Iris pigment epithelial cell (primary cell): ENCODE results near the gene TSEN2.
"Not testable (repeated sequence)": the region's sequence is repeated elsewhere in the genome, so short reads cannot be mapped to it uniquely, and the experiment has no call there.

Source experiments
- DNase-seq: peaks from one replicate; pipeline ENCODE4 v3.0.0-alpha.2; 2011; ENCODE audit warnings: low read depth

TSEN2 gene

GRCh38 chr3:12452361-12453330, 31.6 kb upstream of the TSEN2 start:
- no peak for DNase-seq

- peak; percentile 54 for DNase-seq
Measured at GRCh38 chr3:12454076-12454815, 30.0 kb upstream of the TSEN2 start.

- DNase-seq = peak; percentile 28
Measured at GRCh38 chr3:12454816-12455121, 29.5 kb upstream of the TSEN2 start.

- DNase-seq = no peak
Measured at GRCh38 chr3:12455740-12456139, 28.5 kb upstream of the TSEN2 start.

GRCh38 chr3:12456441-12456840, 27.8 kb upstream of the TSEN2 start:
- no peak for DNase-seq

GRCh38 chr3:12457380-12457779, 26.9 kb upstream of the TSEN2 start:
- not testable (repeated sequence) for DNase-seq

GRCh38 chr3:12458901-12459300, 25.4 kb upstream of the TSEN2 start:
- no peak for DNase-seq

- DNase-seq = no peak
Measured at GRCh38 chr3:12460127-12460526, 24.2 kb upstream of the TSEN2 start.

GRCh38 chr3:12461097-12461649, 23.1 kb upstream of the TSEN2 start:
- DNase-seq = no peak

- no peak for DNase-seq
Measured at GRCh38 chr3:12462159-12462947, 21.9 kb upstream of the TSEN2 start.

GRCh38 chr3:12463686-12464085, 20.6 kb upstream of the TSEN2 start:
- no peak for DNase-seq

- no peak for DNase-seq
Measured at GRCh38 chr3:12464181-12464580, 20.1 kb upstream of the TSEN2 start.

GRCh38 chr3:12465151-12465835, 19.0 kb upstream of the TSEN2 start:
- DNase-seq = no peak

- DNase-seq = no peak
Measured at GRCh38 chr3:12465836-12466225, 18.4 kb upstream of the TSEN2 start.

- DNase-seq = no peak
Measured at GRCh38 chr3:12467746-12468145, 16.5 kb upstream of the TSEN2 start.

GRCh38 chr3:12468276-12468675, 16.0 kb upstream of the TSEN2 start:
- DNase-seq = no peak

GRCh38 chr3:12468757-12469156, 15.5 kb upstream of the TSEN2 start:
- no peak for DNase-seq

- not testable (repeated sequence) for DNase-seq
Measured at GRCh38 chr3:12469222-12469621, 15.1 kb upstream of the TSEN2 start.

GRCh38 chr3:12470111-12470510, 14.2 kb upstream of the TSEN2 start:
- DNase-seq = peak; percentile 23

GRCh38 chr3:12470680-12471079, 13.6 kb upstream of the TSEN2 start:
- DNase-seq = no peak

GRCh38 chr3:12471241-12471640, 13.0 kb upstream of the TSEN2 start:
- DNase-seq = no peak
